Raji (cell line): ENCODE measurements around the gene FLNB.

Experiments used
- POLR2A ChIP-seq: IDR thresholded peaks from 2 replicates; pipeline ENCODE4 v1.6.1; 2011; ENCODE audit warnings: low read depth, low read length, control low read depth; ENCODE audit not compliant: insufficient read depth

Gene FLNB

GRCh38 chr3:58169371-58169770 lies 161.1 kb downstream of the FLNB start:
- TF ChIP-seq POLR2A, result no peak

- no peak for TF ChIP-seq POLR2A
Observed at GRCh38 chr3:58170376-58170775, 162.2 kb downstream of the FLNB start.

- no peak for TF ChIP-seq POLR2A
Observed at GRCh38 chr3:58171126-58171525, 162.9 kb downstream of the FLNB start.

- TF ChIP-seq POLR2A, result no peak
Observed at GRCh38 chr3:58173029-58173668, 164.9 kb downstream of the FLNB start.

GRCh38 chr3:58173669-58174398 lies 165.6 kb downstream of the FLNB start:
- TF ChIP-seq POLR2A, result no peak

GRCh38 chr3:58175187-58175436 lies 166.9 kb downstream of the FLNB start:
- TF ChIP-seq POLR2A, result no peak

GRCh38 chr3:58175437-58176184 lies 167.4 kb downstream of the FLNB start:
- TF ChIP-seq POLR2A, result no peak

- no peak for TF ChIP-seq POLR2A
Observed at GRCh38 chr3:58176185-58176530, 167.9 kb downstream of the FLNB start.

GRCh38 chr3:58176827-58177489 lies 168.7 kb downstream of the FLNB start:
- no peak for TF ChIP-seq POLR2A

- TF ChIP-seq POLR2A, result no peak
Observed at GRCh38 chr3:58177747-58178527, 169.7 kb downstream of the FLNB start.

GRCh38 chr3:58178528-58179234 lies 170.5 kb downstream of the FLNB start:
- TF ChIP-seq POLR2A, result no peak

GRCh38 chr3:58179235-58180098 lies 171.2 kb downstream of the FLNB start:
- TF ChIP-seq POLR2A, result no peak

GRCh38 chr3:58180099-58180880 lies 172.1 kb downstream of the FLNB start:
- no peak for TF ChIP-seq POLR2A
